GM12892 (cell line): ENCODE measurements around the gene TLK2.

Experiments used
- POLR2A ChIP-seq: IDR thresholded peaks from 2 replicates; pipeline ENCODE4 v1.6.1; 2011; ENCODE audit warnings: low read depth, low read length, control low read depth
- POLR2AphosphoS5 ChIP-seq: IDR thresholded peaks from 2 replicates; pipeline ENCODE4 v1.6.1; 2011; ENCODE audit warnings: low read depth, low read length, control low read depth
- TAF1 ChIP-seq: IDR thresholded peaks from 2 replicates; pipeline ENCODE4 v1.6.1; 2011; ENCODE audit warnings: low read depth, mild to moderate bottlenecking, control low read depth, low read length, borderline replicate concordance

- TF ChIP-seq POLR2A, result no peak
- TF ChIP-seq POLR2AphosphoS5, result no peak
- no peak for TF ChIP-seq TAF1
Observed at GRCh38 chr17:62565817-62566216, 87.2 kb downstream of the TLK2 start.
